NCI-H345 treated with DMSO at 0.1 percent for 48 hours (cell line): ENCODE results near the gene HOXD4.

ENCODE experiments used
- DNase-seq: peaks from one replicate; lab custom pipeline; 2025; ENCODE audit not compliant: unreplicated experiment; lab: John Stamatoyannopoulos, UW

Gene HOXD4

GRCh38 chr2:176187899-176188773 is 36.8 kb downstream of the HOXD4 start, which contains the start of gene HOXD1:
TSS of gene HOXD1 (plus strand) at chr2:176188668. CDS start at chr2:176188802, 134 bp downstream.
- DNase-seq = peak; percentile 60

GRCh38 chr2:176188774-176189680 is 37.7 kb downstream of the HOXD4 start:
- DNase-seq = peak; percentile 8

- DNase-seq = no peak
These were observed 38.6 kb downstream of the HOXD4 start for GRCh38 chr2:176189681-176190641.

- no peak for DNase-seq
These were observed 41.0 kb downstream of the HOXD4 start for GRCh38 chr2:176192351-176192750.

GRCh38 chr2:176193048-176193447 is 41.7 kb downstream of the HOXD4 start:
- DNase-seq = no peak

- no peak for DNase-seq
These were observed 48.6 kb downstream of the HOXD4 start for GRCh38 chr2:176199902-176200301.

GRCh38 chr2:176200971-176201370 is 49.6 kb downstream of the HOXD4 start:
- no peak for DNase-seq

GRCh38 chr2:176202491-176202890 is 51.1 kb downstream of the HOXD4 start:
- DNase-seq = no peak
